ENCODE measurements around the gene OXSR1. TPM values are rescaled to one million over a fixed set of nuclear protein-coding genes. Genes with fewer than 3 reads are reported as not detected.
"Not testable (repeated sequence)": the region's sequence is repeated elsewhere in the genome, so short reads cannot be mapped to it uniquely, and the experiment has no call there.

OXSR1 gene
- total and polyA plus RNA-seq, 2 experiments from 2014 or later, result 20.6 to 34.1 TPM

GRCh38 chr3:38190481-38190881 lies 25.1 kb downstream of the OXSR1 start:
- H3K4me3 ChIP-seq, result no peak overlapping the region
- peaks cover 11% of the 10 kb centered on the region for H3K36me3 ChIP-seq
- no peak for DNase-seq (ENCODE audit: low read depth in 1 of 2, low spot score in 1 of 2)
- no peak overlapping the region for H3K27ac ChIP-seq
- H3K27me3 ChIP-seq, result no peaks in the 10 kb centered on the region
- no peaks in the 10 kb centered on the region for H3K9me3 ChIP-seq (ENCODE audit: low read depth)
- no peak for TF ChIP-seq CTCF (IDR thresholded peaks at IDR 0.05; ENCODE audit: low read depth, low read length)
- no peaks in the 10 kb centered on the region for H3K4me1 ChIP-seq (ENCODE audit: low read depth)

- H3K27ac ChIP-seq; DNase-seq (ENCODE audit: low read depth in 1 of 2, low spot score in 1 of 2); H3K27me3 ChIP-seq; H3K4me3 ChIP-seq; H3K4me1 ChIP-seq (ENCODE audit: low read depth); H3K9me3 ChIP-seq (ENCODE audit: low read depth): not testable (repeated sequence)
- H3K36me3 ChIP-seq, result peaks cover 11% of the 10 kb centered on the region
Measured at GRCh38 chr3:38202931-38203330, 37.6 kb downstream of the OXSR1 start.

- Histone ChIP-seq H3K27ac (no peak overlapping the region), H3K9me3 (ENCODE audit: low read depth) (no peaks in the 10 kb centered on the region), H3K36me3 (peaks cover 6% of the 10 kb centered on the region), H3K4me1 (ENCODE audit: low read depth) (no peaks in the 10 kb centered on the region), H3K4me3 (no peak overlapping the region), H3K27me3 (no peaks in the 10 kb centered on the region)
- TF ChIP-seq CTCF (IDR thresholded peaks at IDR 0.05; ENCODE audit: low read depth, low read length), result no peak
- DNase-seq (ENCODE audit: low read depth in 1 of 2, low spot score in 1 of 2), result no peak
Measured at GRCh38 chr3:38203690-38204089, 38.4 kb downstream of the OXSR1 start.

GRCh38 chr3:38204599-38205471 lies 39.5 kb downstream of the OXSR1 start:
- Histone ChIP-seq H3K36me3 (no peaks in the 10 kb centered on the region), H3K27ac (no peak overlapping the region), H3K4me1 (ENCODE audit: low read depth) (no peaks in the 10 kb centered on the region), H3K4me3 (no peak overlapping the region), H3K27me3 (no peaks in the 10 kb centered on the region), H3K9me3 (ENCODE audit: low read depth) (no peaks in the 10 kb centered on the region)
- no peak for DNase-seq (ENCODE audit: low read depth in 1 of 2, low spot score in 1 of 2)
- no peak for TF ChIP-seq CTCF (IDR thresholded peaks at IDR 0.05; ENCODE audit: low read depth, low read length)

- no peaks in the 10 kb centered on the region for H3K9me3 ChIP-seq (ENCODE audit: low read depth)
- no peak overlapping the region for H3K4me3 ChIP-seq
- DNase-seq (ENCODE audit: low read depth in 1 of 2, low spot score in 1 of 2), result no peak
- peaks cover under 1% of the 10 kb centered on the region for H3K4me1 ChIP-seq (ENCODE audit: low read depth)
- no peak for TF ChIP-seq CTCF (IDR thresholded peaks at IDR 0.05; ENCODE audit: low read depth, low read length)
- H3K27ac ChIP-seq, result no peak overlapping the region
- no peaks in the 10 kb centered on the region for H3K36me3 ChIP-seq
- H3K27me3 ChIP-seq, result no peaks in the 10 kb centered on the region
Measured at GRCh38 chr3:38205472-38205805, 40.1 kb downstream of the OXSR1 start.

- Histone ChIP-seq H3K4me3 (no peak overlapping the region), H3K4me1 (ENCODE audit: low read depth) (peaks cover 20% of the 10 kb centered on the region), H3K27ac (no peak overlapping the region), H3K27me3 (no peaks in the 10 kb centered on the region), H3K9me3 (ENCODE audit: low read depth) (no peaks in the 10 kb centered on the region), H3K36me3 (no peaks in the 10 kb centered on the region)
- no peak for TF ChIP-seq CTCF (IDR thresholded peaks at IDR 0.05; ENCODE audit: low read depth, low read length)
- DNase-seq (ENCODE audit: low read depth in 1 of 2, low spot score in 1 of 2), result no peak
Measured at GRCh38 chr3:38207254-38208003, 42.1 kb downstream of the OXSR1 start.

Measured in cardiac muscle cell (in vitro differentiated cells and primary cell).